Keratinocyte (primary cell): Measurements from ENCODE around the gene NEUROG1.

Source experiments
- CTCF ChIP-seq, 3 experiments: IDR thresholded peaks in 1 of 3; conservative IDR thresholded peaks in 1 of 3; optimal IDR thresholded peaks in 1 of 3; 2 replicates in 2 of 3; 3 replicates in 1 of 3; pipeline versions ENCODE3 to v1.5.1; 2011; ENCODE audit warnings: low read length in 3 of 3, mild to moderate bottlenecking in 3 of 3, moderate library complexity in 2 of 3, control low read depth in 1 of 3, inconsistent platforms in 1 of 3; ENCODE audit not compliant: insufficient read depth in 2 of 3; ENCODE audit errors: extremely low read depth in 1 of 3
- EZH2 ChIP-seq: IDR thresholded peaks from one replicate; pipeline ENCODE4 v1.6.1; 2012; ENCODE audit warnings: inconsistent platforms, mild to moderate bottlenecking, low read length, moderate library complexity

GRCh38 chr5:135578685-135579341 is 43.0 kb upstream of the NEUROG1 start, which contains the start of gene CXCL14:
- TF ChIP-seq CTCF (optimal IDR thresholded peaks at IDR 0.05 in 1 of 3, IDR thresholded peaks at IDR 0.05 in 1 of 3, conservative IDR thresholded peaks at IDR 0.05 in 1 of 3; ENCODE audit: extremely low read depth in 1 of 3, insufficient read depth in 2 of 3, low read length in 3 of 3): no peak
- TF ChIP-seq EZH2: peak; percentile 31
